ENCODE data around the gene UBE2E2. TPM values are rescaled to one million over a fixed set of nuclear protein-coding genes. Genes with fewer than 3 reads are reported as not detected.

The UBE2E2 gene
- total and polyA plus RNA-seq, 9 donors: 25.5 to 84.9 (median 38.5) TPM

DNA sequence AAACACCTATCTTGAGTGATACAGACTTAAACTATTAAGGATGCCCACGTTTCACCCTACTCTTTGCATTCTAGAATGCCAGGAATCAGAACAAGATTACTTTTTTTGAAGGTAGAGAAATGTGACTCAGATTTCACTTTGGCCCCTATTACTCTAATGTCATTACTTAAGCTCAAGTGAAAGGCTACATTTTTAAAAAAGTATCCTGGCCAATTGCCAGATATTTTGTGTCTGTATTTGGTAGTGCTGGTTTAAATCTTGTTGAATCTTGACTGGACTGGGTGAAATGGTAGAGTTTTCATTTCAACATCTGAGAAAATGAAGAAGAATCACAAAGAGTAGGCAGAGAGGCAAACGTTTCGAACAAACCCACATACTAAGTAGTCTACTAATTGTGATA lies 384.4 kb downstream of the UBE2E2 start:
- intact Hi-C loops (cut with DNase I): loop anchor here in 1 of 4 donors (5.0 kb wide), 1 partner anchor 735 kb away; no protein-coding TSS in a partner anchor
- peaks cover 2% of the 10 kb centered on the region for H3K4me1 ChIP-seq (ENCODE audit: insufficient read depth)
- no peak for DNase-seq
- H3K9me3 ChIP-seq: no peaks in the 10 kb centered on the region
- no peak overlapping the region for H3K27ac ChIP-seq
- H3K36me3 ChIP-seq: no peaks in the 10 kb centered on the region
- no peaks in the 10 kb centered on the region for H3K27me3 ChIP-seq
- 88 to 93% (median 92%) methylated on average over 3 of the region's 3 CpGs for WGBS, 3 donors
- no peak overlapping the region for H3K4me3 ChIP-seq
- TF ChIP-seq, protein P1, sequence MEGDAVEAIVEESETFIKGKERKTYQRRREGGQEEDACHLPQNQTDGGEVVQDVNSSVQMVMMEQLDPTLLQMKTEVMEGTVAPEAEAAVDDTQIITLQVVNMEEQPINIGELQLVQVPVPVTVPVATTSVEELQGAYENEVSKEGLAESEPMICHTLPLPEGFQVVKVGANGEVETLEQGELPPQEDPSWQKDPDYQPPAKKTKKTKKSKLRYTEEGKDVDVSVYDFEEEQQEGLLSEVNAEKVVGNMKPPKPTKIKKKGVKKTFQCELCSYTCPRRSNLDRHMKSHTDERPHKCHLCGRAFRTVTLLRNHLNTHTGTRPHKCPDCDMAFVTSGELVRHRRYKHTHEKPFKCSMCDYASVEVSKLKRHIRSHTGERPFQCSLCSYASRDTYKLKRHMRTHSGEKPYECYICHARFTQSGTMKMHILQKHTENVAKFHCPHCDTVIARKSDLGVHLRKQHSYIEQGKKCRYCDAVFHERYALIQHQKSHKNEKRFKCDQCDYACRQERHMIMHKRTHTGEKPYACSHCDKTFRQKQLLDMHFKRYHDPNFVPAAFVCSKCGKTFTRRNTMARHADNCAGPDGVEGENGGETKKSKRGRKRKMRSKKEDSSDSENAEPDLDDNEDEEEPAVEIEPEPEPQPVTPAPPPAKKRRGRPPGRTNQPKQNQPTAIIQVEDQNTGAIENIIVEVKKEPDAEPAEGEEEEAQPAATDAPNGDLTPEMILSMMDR (IDR thresholded peaks at IDR 0.05): no peak
- TF ChIP-seq EP300 (IDR thresholded peaks at IDR 0.05) (no peak), POLR2A (IDR thresholded peaks at IDR 0.05) (no peak)

DNA sequence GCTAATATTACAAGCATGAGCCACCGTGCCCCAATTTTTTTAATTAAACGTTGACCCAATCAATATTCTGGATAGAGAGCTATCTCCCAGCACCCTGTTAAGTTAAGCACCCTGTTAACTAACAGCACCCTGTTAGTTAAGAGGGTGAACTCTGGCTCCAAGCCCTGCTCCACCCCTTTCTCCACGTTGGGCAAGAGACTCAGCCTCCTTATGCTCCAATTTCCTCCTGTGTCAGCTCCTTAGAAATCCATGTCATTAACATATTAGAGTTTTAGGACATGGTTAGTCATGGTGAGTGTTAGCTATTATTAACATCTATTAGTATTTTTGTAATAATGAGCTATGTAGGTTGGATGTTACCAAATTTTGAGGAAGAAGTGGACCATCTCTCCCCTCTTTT lies 385.4 kb downstream of the UBE2E2 start:
- no peaks in the 10 kb centered on the region for H3K27me3 ChIP-seq
- 77 to 78% (median 78%) methylated on average over 3 of the region's 3 CpGs for WGBS, 3 donors
- no peak for TF ChIP-seq EP300 (IDR thresholded peaks at IDR 0.05)
- TF ChIP-seq POLR2A (IDR thresholded peaks at IDR 0.05): no peak
- TF ChIP-seq, protein P1 (IDR thresholded peaks at IDR 0.05): no peak
- H3K9me3 ChIP-seq: no peaks in the 10 kb centered on the region
- H3K27ac ChIP-seq: no peak overlapping the region
- H3K36me3 ChIP-seq: no peaks in the 10 kb centered on the region
- no peak overlapping the region for H3K4me3 ChIP-seq
- peaks cover 2% of the 10 kb centered on the region for H3K4me1 ChIP-seq (ENCODE audit: insufficient read depth)
- intact Hi-C loops (cut with DNase I): loop anchor here in 1 of 4 donors (5.0 kb wide), 1 partner anchor 734 kb away; no protein-coding TSS in a partner anchor
- DNase-seq: no peak

DNA sequence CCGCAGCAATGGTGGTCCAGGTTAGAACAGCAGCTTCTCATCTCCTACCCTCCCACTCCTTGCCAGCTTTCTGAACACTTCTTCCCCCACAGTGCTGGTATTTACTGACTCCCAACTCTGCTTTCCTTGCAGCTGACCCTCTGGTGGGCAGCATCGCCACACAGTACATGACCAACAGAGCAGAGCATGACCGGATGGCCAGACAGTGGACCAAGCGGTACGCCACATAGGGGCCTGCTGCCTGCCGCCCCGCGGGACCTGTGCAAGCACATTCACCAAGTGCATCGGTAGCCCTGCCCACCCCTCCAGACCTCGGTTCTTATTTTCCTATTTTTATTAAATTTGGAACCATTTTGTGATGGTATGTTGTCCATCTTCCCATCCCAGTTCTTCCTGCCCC lies 386.5 kb downstream of the UBE2E2 start:
- no peaks in the 10 kb centered on the region for H3K36me3 ChIP-seq
- no peaks in the 10 kb centered on the region for H3K9me3 ChIP-seq
- no peaks in the 10 kb centered on the region for H3K27me3 ChIP-seq
- TF ChIP-seq, protein P1 (IDR thresholded peaks at IDR 0.05): no peak
- TF ChIP-seq EP300 (IDR thresholded peaks at IDR 0.05) (no peak), POLR2A (IDR thresholded peaks at IDR 0.05) (no peak)
- H3K4me3 ChIP-seq: no peak overlapping the region
- H3K4me1 ChIP-seq (ENCODE audit: insufficient read depth): peaks cover 2% of the 10 kb centered on the region
- WGBS, 3 donors: 92% methylated on average over 10 of the region's 10 CpGs
- no peak overlapping the region for H3K27ac ChIP-seq
- intact Hi-C loops (cut with DNase I): loop anchor here in 1 of 4 donors (5.0 kb wide), 1 partner anchor 733 kb away; no protein-coding TSS in a partner anchor
- DNase-seq: no peak

DNA sequence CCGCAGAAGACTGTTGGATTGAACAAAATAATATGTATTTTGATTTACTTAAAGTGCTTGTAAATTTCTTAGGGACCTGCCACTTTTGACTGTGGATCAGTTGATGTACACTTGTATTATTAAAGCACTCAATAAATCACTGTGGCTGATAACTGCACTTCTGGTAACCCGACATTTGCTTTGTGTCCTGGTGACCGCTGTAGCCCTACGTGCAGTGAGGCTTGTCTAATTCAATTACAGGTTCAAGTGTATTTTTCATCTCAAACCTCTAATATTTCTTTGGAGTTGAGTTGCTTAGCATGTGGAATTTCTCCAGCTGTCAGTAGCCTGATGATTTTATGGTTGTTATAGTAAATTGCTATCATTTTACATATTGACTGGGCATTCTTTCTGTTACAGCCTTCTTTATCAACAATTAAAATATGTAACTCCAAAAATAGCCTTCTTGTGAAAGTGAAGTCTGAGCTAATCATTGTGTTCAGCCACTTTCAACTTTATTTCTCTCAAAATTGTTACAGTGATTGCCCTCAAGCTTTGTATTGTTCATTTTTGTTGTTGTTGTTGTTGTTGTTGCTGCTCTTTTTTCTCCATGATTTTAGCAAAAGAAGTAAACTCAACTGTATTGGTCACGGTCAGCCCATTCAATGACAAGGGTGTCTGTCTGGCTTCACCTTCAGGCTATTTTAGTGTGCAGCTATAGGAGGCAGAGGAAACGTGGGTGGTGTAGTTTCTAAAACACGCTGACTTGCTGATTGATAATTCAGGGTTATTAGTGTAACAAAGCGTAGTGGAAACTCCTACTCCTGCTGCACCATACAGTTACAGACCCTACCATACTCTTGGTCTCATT lies 387.5 kb downstream of the UBE2E2 start:
- H3K27me3 ChIP-seq: no peaks in the 10 kb centered on the region
- intact Hi-C loops (cut with DNase I): no loop called here
- H3K27ac ChIP-seq: no peak overlapping the region
- H3K36me3 ChIP-seq: no peaks in the 10 kb centered on the region
- H3K4me1 ChIP-seq (ENCODE audit: insufficient read depth): peaks cover 2% of the 10 kb centered on the region
- H3K9me3 ChIP-seq: no peaks in the 10 kb centered on the region
- WGBS, 3 donors: 55 to 61% (median 60%) methylated on average over 8 of the region's 8 CpGs
- TF ChIP-seq EP300 (IDR thresholded peaks at IDR 0.05) (no peak), POLR2A (IDR thresholded peaks at IDR 0.05) (no peak)
- TF ChIP-seq, protein P1 (IDR thresholded peaks at IDR 0.05): no peak
- DNase-seq: no peak
- H3K4me3 ChIP-seq: no peak overlapping the region

Data from ovary (tissue), 9 donors.